Aorta (tissue), 5 donors: ENCODE data around the gene NCR2. TPM values are rescaled to one million over a fixed set of nuclear protein-coding genes. Genes with fewer than 3 reads are reported as not detected.

Experiments
- ATAC-seq: fragments of 200-7000 bp; cut with Tn5 transposase; one replicate; pipeline ENCODE4 v1.9.1; 2022; ENCODE audit warnings: moderate library complexity; ENCODE audit not compliant: low FRiP score
- DNase-seq, 2 donors: peaks; one replicate each; pipeline ENCODE4 v3.0.0-alpha.2; 2020
- H3K27ac ChIP-seq, 2 donors: one replicate each; pipeline ENCODE4 v1.5.1; 2013; ENCODE audit warnings: low read length in 2 of 2, mild to moderate bottlenecking in 2 of 2, moderate library complexity in 2 of 2, control low read depth in 1 of 2, inconsistent platforms in 1 of 2, low read depth in 1 of 2
- H3K27me3 ChIP-seq, 2 donors: one replicate each; pipeline ENCODE4 v1.6.1; 2013; ENCODE audit warnings: control low read depth in 1 of 2, low read length in 1 of 2, mild to moderate bottlenecking in 1 of 2, moderate library complexity in 1 of 2; ENCODE audit not compliant: insufficient read depth in 2 of 2, control insufficient read depth in 1 of 2
- H3K36me3 ChIP-seq, 2 donors: one replicate each; pipeline ENCODE4 v1.6.1; 2013; ENCODE audit warnings: control low read depth in 1 of 2, low read length in 1 of 2, mild to moderate bottlenecking in 1 of 2; ENCODE audit not compliant: insufficient read depth in 2 of 2, control insufficient read depth in 1 of 2
- H3K4me1 ChIP-seq, 2 donors: one replicate each; pipeline ENCODE4 v1.6.1; 2013; ENCODE audit warnings: low read length in 2 of 2, control low read depth in 1 of 2, mild to moderate bottlenecking in 1 of 2, moderate library complexity in 1 of 2; ENCODE audit not compliant: insufficient read depth in 2 of 2, control insufficient read depth in 1 of 2
- H3K4me3 ChIP-seq, 2 donors: one replicate each; pipeline ENCODE4 v1.5.1; 2013; ENCODE audit warnings: low read length in 2 of 2, control low read depth in 1 of 2, mild to moderate bottlenecking in 1 of 2
- H3K9me3 ChIP-seq: one replicate; pipeline ENCODE4 v1.6.1; 2013; ENCODE audit warnings: mild to moderate bottlenecking, low read length; ENCODE audit not compliant: control insufficient read depth
- WGBS, 2 donors: extraction: QIAGEN DNeasy Blood & Tissue Kit; methylation state at CpG; one replicate each; pipeline ENCODE4 v1.1.7; 2013; 5-methylcytosine and 5-hydroxymethylcytosine counted together
- intact Hi-C, 2 donors: fragments of 100-400 bp; cut with DNase I; formaldehyde crosslinking; loops; one replicate each; pipeline versions ENCODE4 v1.14.2 to v1.15.0; 2022
- polyA plus RNA-seq, 2 donors: library from polyadenylated mRNA; stranded (reverse); fragments of 200-250 nt; gene quantifications; one replicate each; pipeline ENCODE4 v1.2.3, GENCODE V29; 2013
- total RNA-seq, 2 donors: library from RNA; stranded (reverse); fragmentation: NEBNext Ultra II Directional; extraction: Animal tissue kit (Norgen Biotek cat#: 25700); gene quantifications; one replicate each; pipeline ENCODE4 v1.2.1, GENCODE V29; 2021
- donor health status: healthy with polysubstance abuse.
- donor health status: Bipolar disorder and iron deficiency.
- donor health status: DM: no; HTN: no; CAD: no.
- donor health status: DM: no; HTN: no; CAD: no.
- donor health status: DM: yes; HTN: yes; CAD: no.

NCR2 gene
- total and polyA plus RNA-seq, 4 donors, result not detected

- 47 to 57% methylated on average over 3 of the region's 3 CpGs for WGBS, 2 donors
- Histone ChIP-seq H3K27me3 (no peaks in the 10 kb centered on the region), H3K4me3 (no peak overlapping the region), H3K27ac (no peak overlapping the region), H3K9me3 (no peaks in the 10 kb centered on the region), H3K36me3 (no peaks in the 10 kb centered on the region), H3K4me1 (no peaks in the 10 kb centered on the region)
- intact Hi-C loops, result no loop called here
- ATAC-seq (no peak), DNase-seq (no peak)
Observed at GRCh38 chr6:41298785-41299502, 36.5 kb upstream of the NCR2 start.

- H3K4me3 ChIP-seq, result no peak overlapping the region
- H3K36me3 ChIP-seq, result no peaks in the 10 kb centered on the region
- H3K9me3 ChIP-seq, result no peaks in the 10 kb centered on the region
- DNase-seq, result no peak
- 74% methylated on average over 5 of the region's 5 CpGs for WGBS, 2 donors
- intact Hi-C loops, result no loop called here
- H3K27me3 ChIP-seq, result no peaks in the 10 kb centered on the region
- H3K4me1 ChIP-seq, result no peaks in the 10 kb centered on the region
- H3K27ac ChIP-seq, result no peak overlapping the region
- ATAC-seq, result no peak
Observed at GRCh38 chr6:41302638-41303037, 32.8 kb upstream of the NCR2 start.

GRCh38 chr6:41306187-41306854, 29.1 kb upstream of the NCR2 start:
- DNase-seq (no peak), ATAC-seq (no peak)
- Histone ChIP-seq H3K4me1 (no peaks in the 10 kb centered on the region), H3K9me3 (no peaks in the 10 kb centered on the region), H3K36me3 (no peaks in the 10 kb centered on the region), H3K4me3 (no peak overlapping the region), H3K27ac (no peak overlapping the region), H3K27me3 (no peaks in the 10 kb centered on the region)
- intact Hi-C loops, result no loop called here
- 28 to 31% methylated on average over 13 of the region's 13 CpGs for WGBS, 2 donors

- Histone ChIP-seq H3K9me3 (peaks cover 2% of the 10 kb centered on the region), H3K27ac (no peak overlapping the region), H3K4me1 (no peaks in the 10 kb centered on the region), H3K36me3 (no peaks in the 10 kb centered on the region), H3K27me3 (no peaks in the 10 kb centered on the region), H3K4me3 (no peak overlapping the region)
- ATAC-seq (no peak), DNase-seq (no peak)
- WGBS, 2 donors, result 30 to 33% methylated on average over 2 of the region's 2 CpGs
- intact Hi-C loops, result no loop called here
Observed at GRCh38 chr6:41315203-41315602, 20.2 kb upstream of the NCR2 start.

- Histone ChIP-seq H3K9me3 (peaks cover 2% of the 10 kb centered on the region), H3K36me3 (no peaks in the 10 kb centered on the region), H3K4me1 (no peaks in the 10 kb centered on the region), H3K4me3 (no peak overlapping the region), H3K27ac (no peak overlapping the region), H3K27me3 (no peaks in the 10 kb centered on the region)
- WGBS, 2 donors, result 29 to 49% methylated on average over 1 of the region's 1 CpG
- DNase-seq, result no peak
- no peak for ATAC-seq
- intact Hi-C loops, result no loop called here
Observed at GRCh38 chr6:41315943-41316620, 19.3 kb upstream of the NCR2 start.

GRCh38 chr6:41318261-41318653, 17.2 kb upstream of the NCR2 start:
- Histone ChIP-seq H3K27me3 (no peaks in the 10 kb centered on the region), H3K4me1 (no peaks in the 10 kb centered on the region), H3K27ac (no peak overlapping the region), H3K4me3 (no peak overlapping the region), H3K36me3 (no peaks in the 10 kb centered on the region), H3K9me3 (no peaks in the 10 kb centered on the region)
- WGBS, 2 donors, result 23 to 27% methylated on average over 9 of the region's 9 CpGs
- intact Hi-C loops, result no loop called here
- DNase-seq, result no peak
- no peak for ATAC-seq

- no peaks in the 10 kb centered on the region for H3K36me3 ChIP-seq
- 13 to 16% methylated on average over 33 of the region's 33 CpGs for WGBS, 2 donors
- ATAC-seq, result peak; percentile 94
- H3K4me3 ChIP-seq, result no peak overlapping the region
- no peaks in the 10 kb centered on the region for H3K9me3 ChIP-seq
- intact Hi-C loops, result no loop called here
- peak; percentile 86 to 92 for DNase-seq
- H3K4me1 ChIP-seq, result no peaks in the 10 kb centered on the region
- H3K27ac ChIP-seq, result no peak overlapping the region
- H3K27me3 ChIP-seq, result no peaks in the 10 kb centered on the region
Observed at GRCh38 chr6:41318654-41319565, 16.5 kb upstream of the NCR2 start.

GRCh38 chr6:41321183-41321582, 14.2 kb upstream of the NCR2 start:
- ATAC-seq, result no peak
- Histone ChIP-seq H3K4me1 (no peaks in the 10 kb centered on the region), H3K27ac (no peak overlapping the region), H3K36me3 (no peaks in the 10 kb centered on the region), H3K4me3 (no peak overlapping the region), H3K27me3 (no peaks in the 10 kb centered on the region), H3K9me3 (no peaks in the 10 kb centered on the region)
- 89 to 97% methylated on average over 4 of the region's 4 CpGs for WGBS, 2 donors
- intact Hi-C loops, result no loop called here
- DNase-seq, result no peak
